Large intestine (tissue), 3 donors: ENCODE results near the gene NRP1. TPM values are rescaled to one million over a fixed set of nuclear protein-coding genes. Genes with fewer than 3 reads are reported as not detected.

ENCODE experiments used
- DNase-seq, 2 donors: peaks; one replicate each; pipeline versions ENCODE4 v3.0.0 to v3.0.0-alpha.2; 2013
- H3K27ac ChIP-seq: one replicate; pipeline ENCODE4 v1.5.1; 2013; ENCODE audit warnings: low read length
- H3K27me3 ChIP-seq: 2 replicates; pipeline ENCODE4 v1.6.1; 2013; ENCODE audit warnings: low read length; ENCODE audit not compliant: control insufficient read depth, insufficient read depth
- H3K36me3 ChIP-seq: 2 replicates; pipeline ENCODE4 v1.6.1; 2013; ENCODE audit warnings: low read length; ENCODE audit not compliant: control insufficient read depth, insufficient read depth
- H3K4me1 ChIP-seq: one replicate; pipeline ENCODE4 v1.6.1; 2013; ENCODE audit warnings: low read length; ENCODE audit not compliant: control insufficient read depth, insufficient read depth
- H3K4me3 ChIP-seq: one replicate; pipeline ENCODE4 v1.5.1; 2013; ENCODE audit warnings: low read length
- H3K9me3 ChIP-seq: one replicate; pipeline ENCODE4 v1.6.1; 2013; ENCODE audit warnings: mild to moderate bottlenecking, low read depth, low read length, moderate library complexity; ENCODE audit not compliant: control insufficient read depth
- WGBS: methylation state at CpG from one replicate; pipeline ENCODE4 v1.1.5; 2013; ENCODE audit warnings: low lambda C conversion rate; ENCODE audit not compliant: insufficient coverage; 5-methylcytosine and 5-hydroxymethylcytosine counted together
- polyA plus RNA-seq: library from polyadenylated mRNA; unstranded; fragments of 120-200 nt; gene quantifications from one replicate; pipeline ENCODE4 v1.2.1, GENCODE V29; 2013

The NRP1 gene
- polyA plus RNA-seq, 1 donor = 33.4 TPM

DNA sequence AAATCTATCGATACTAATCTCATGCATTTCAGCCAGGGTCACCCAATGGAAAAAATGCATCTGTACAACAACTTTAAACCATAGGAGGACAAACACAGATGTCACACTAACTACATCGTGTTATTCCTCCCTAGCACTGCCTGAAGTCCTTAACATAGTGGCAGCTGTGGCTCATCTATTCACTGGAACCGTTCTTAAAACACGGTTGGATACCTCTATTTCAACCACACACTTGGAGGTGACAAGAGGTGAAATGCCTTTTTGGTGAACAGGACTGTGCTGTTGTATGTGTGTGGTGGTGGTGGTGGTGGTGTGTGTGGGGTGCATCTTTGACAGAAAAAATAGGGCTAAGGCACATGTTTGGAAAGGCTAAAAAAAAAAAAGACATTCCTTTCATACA lies 93.1 kb downstream of the NRP1 start:
- no peak for DNase-seq
- no CpG with 5 or more reads among the region's 4 CpGs for WGBS
- Histone ChIP-seq H3K27me3 (no peaks in the 10 kb centered on the region), H3K4me1 (no peaks in the 10 kb centered on the region), H3K27ac (no peak overlapping the region), H3K36me3 (peaks cover 2% of the 10 kb centered on the region), H3K9me3 (no peaks in the 10 kb centered on the region), H3K4me3 (no peak overlapping the region)

DNA sequence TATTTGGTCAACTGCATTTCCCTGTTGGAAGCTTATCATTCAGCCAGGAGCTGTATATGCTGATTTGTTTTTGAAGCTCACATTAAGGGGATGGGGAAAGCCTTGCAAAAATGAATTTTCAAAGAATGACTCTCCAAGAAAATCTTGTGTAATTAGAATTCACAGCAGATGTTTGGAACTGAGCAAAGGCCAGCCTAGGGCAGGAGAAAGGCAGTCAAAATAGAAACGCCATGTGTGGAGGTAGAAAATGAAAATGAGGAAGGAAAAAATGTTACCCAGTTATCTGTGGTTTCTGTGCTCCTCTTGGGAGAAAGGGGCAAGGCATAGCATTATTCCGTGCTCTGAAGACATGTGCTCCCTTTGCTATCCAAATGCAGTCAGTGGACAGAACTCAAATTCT lies 93.5 kb downstream of the NRP1 start:
- no peak overlapping the region for H3K4me3 ChIP-seq
- H3K27ac ChIP-seq = no peak overlapping the region
- no peaks in the 10 kb centered on the region for H3K4me1 ChIP-seq
- no peaks in the 10 kb centered on the region for H3K27me3 ChIP-seq
- WGBS = 44% methylated on average over 1 of the region's 2 CpGs
- no peaks in the 10 kb centered on the region for H3K9me3 ChIP-seq
- H3K36me3 ChIP-seq = no peaks in the 10 kb centered on the region
- no peak for DNase-seq

- Histone ChIP-seq H3K36me3 (no peaks in the 10 kb centered on the region), H3K9me3 (no peaks in the 10 kb centered on the region), H3K4me1 (no peaks in the 10 kb centered on the region), H3K27ac (no peak overlapping the region), H3K27me3 (no peaks in the 10 kb centered on the region), H3K4me3 (no peak overlapping the region)
- DNase-seq = no peak
- no CpG with 5 or more reads among the region's 2 CpGs for WGBS
Measured at GRCh38 chr10:33240258-33240657, 94.2 kb downstream of the NRP1 start.

- DNase-seq = no peak
- H3K36me3 ChIP-seq = no peaks in the 10 kb centered on the region
- no peaks in the 10 kb centered on the region for H3K4me1 ChIP-seq
- H3K27ac ChIP-seq = no peak overlapping the region
- H3K27me3 ChIP-seq = no peaks in the 10 kb centered on the region
- no peak overlapping the region for H3K4me3 ChIP-seq
- H3K9me3 ChIP-seq = no peaks in the 10 kb centered on the region
- WGBS = 70% methylated on average over 2 of the region's 2 CpGs
Measured at GRCh38 chr10:33239257-33239656, 95.2 kb downstream of the NRP1 start.

DNA sequence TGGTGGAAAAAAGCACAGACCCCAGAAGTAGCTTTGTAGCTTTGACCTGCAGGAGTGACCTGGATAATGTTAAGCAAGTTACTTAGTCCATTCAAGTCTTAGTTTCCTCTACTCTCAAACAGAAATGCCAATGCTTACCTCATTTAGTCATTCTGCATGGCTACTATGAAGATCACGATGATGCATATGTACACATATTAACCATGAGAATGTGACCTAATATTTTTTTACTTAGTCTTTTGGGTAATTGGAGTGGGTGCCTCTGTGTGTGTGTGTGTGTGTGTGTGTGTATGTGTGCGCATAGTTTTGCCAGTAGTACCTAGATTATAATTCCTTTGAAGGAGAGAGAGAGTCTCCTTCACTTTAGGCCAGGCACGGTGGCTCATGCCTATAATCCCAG lies 95.8 kb downstream of the NRP1 start:
- H3K4me1 ChIP-seq = no peaks in the 10 kb centered on the region
- no CpG with 5 or more reads among the region's 3 CpGs for WGBS
- no peaks in the 10 kb centered on the region for H3K9me3 ChIP-seq
- no peaks in the 10 kb centered on the region for H3K27me3 ChIP-seq
- H3K27ac ChIP-seq = no peak overlapping the region
- H3K36me3 ChIP-seq = no peaks in the 10 kb centered on the region
- DNase-seq = no peak
- no peak overlapping the region for H3K4me3 ChIP-seq

- no peak for DNase-seq
- H3K4me1 ChIP-seq = no peaks in the 10 kb centered on the region
- WGBS = no CpG with 5 or more reads among the region's 8 CpGs
- no peak overlapping the region for H3K4me3 ChIP-seq
- no peaks in the 10 kb centered on the region for H3K27me3 ChIP-seq
- H3K27ac ChIP-seq = no peak overlapping the region
- no peaks in the 10 kb centered on the region for H3K9me3 ChIP-seq
- no peaks in the 10 kb centered on the region for H3K36me3 ChIP-seq
Measured at GRCh38 chr10:33237736-33238624, 96.5 kb downstream of the NRP1 start.

GRCh38 chr10:33236916-33237315 lies 97.6 kb downstream of the NRP1 start:
- WGBS = 82% methylated on average over 3 of the region's 6 CpGs
- H3K27ac ChIP-seq = no peak overlapping the region

DNA sequence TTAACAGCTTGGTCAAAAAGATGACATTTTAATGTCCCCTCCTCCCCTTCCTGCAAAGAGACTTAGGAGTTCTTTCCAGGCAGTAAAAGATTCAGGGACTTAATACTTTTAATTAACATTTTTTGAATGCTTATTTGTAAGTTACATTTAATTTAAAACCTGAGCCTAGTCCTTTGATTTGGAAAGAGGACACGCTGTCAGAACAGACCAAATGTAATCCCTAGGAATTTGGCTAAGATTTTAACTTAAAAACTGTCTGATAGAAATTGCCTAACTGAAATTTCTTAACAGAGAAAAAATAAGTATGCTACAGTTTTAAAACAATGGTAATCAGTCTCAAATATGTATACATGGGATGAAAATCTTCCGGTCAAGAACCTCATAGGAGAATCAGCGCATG lies 98.5 kb downstream of the NRP1 start:
- Histone ChIP-seq H3K4me1 (no peaks in the 10 kb centered on the region), H3K4me3 (no peak overlapping the region), H3K9me3 (no peaks in the 10 kb centered on the region), H3K36me3 (no peaks in the 10 kb centered on the region), H3K27ac (no peak overlapping the region), H3K27me3 (no peaks in the 10 kb centered on the region)
- no CpG with 5 or more reads among the region's 3 CpGs for WGBS
- no peak for DNase-seq

More at GRCh38 chr10:33236916-33237315, 97.6 kb downstream of the NRP1 start:
- Histone ChIP-seq H3K36me3 (no peaks in the 10 kb centered on the region), H3K27me3 (no peaks in the 10 kb centered on the region), H3K4me3 (no peak overlapping the region), H3K4me1 (no peaks in the 10 kb centered on the region), H3K9me3 (no peaks in the 10 kb centered on the region)
- DNase-seq = no peak

DNA sequence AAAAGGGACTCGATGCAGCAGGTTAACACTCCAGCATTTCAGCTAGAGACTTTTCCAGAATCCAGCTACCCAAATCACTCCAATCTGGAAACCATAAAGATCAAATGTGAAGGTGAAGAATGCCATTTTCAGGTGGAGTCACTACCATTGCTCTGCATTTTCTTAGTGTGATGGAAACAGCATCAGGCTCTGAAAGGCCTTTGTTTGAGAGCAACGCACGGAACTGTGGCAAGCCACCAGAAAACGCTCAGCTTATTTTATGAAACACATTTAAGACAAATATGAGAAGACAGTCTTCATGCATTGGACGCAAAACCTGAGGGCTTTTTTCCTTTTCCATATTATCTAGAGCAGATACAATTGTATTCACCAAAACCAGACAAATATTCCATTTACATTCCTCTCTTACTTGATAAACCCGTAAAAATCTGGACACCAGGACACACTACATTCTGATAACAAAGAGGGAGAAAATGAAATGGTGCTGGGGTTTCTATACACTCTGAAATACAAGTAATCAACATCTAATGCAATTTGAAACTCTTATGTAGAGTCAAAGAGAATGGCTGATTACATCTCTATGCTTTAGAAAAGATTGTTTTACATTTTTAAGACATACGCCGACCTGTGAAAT lies 99.1 kb downstream of the NRP1 start:
- WGBS = 94% methylated on average over 2 of the region's 8 CpGs
- Histone ChIP-seq H3K36me3 (no peaks in the 10 kb centered on the region), H3K9me3 (no peaks in the 10 kb centered on the region), H3K4me1 (no peaks in the 10 kb centered on the region), H3K4me3 (no peak overlapping the region), H3K27me3 (no peaks in the 10 kb centered on the region), H3K27ac (no peak overlapping the region)
- no peak for DNase-seq

DNA sequence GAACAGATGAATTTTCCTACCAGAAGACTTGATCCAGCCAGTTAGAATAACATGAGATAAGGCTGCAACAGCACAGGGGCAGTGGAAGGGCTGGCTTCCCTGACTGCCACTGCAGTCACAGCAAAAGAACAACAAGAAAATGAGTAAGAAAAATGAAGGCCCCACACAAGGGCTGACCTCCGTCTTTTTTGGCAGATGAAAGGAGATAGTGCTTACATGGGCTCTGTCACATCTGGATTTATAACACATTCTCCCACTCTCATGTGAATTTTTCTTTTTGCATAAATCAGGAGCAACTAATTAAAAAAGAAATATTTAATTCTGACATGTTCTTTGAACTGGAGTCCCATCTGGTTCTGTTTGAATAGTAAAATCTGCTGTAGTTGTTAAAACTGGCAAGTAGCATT lies 99.6 kb downstream of the NRP1 start:
- Histone ChIP-seq H3K36me3 (no peaks in the 10 kb centered on the region), H3K27ac (no peak overlapping the region), H3K27me3 (no peaks in the 10 kb centered on the region), H3K9me3 (no peaks in the 10 kb centered on the region), H3K4me3 (no peak overlapping the region), H3K4me1 (no peaks in the 10 kb centered on the region)
- DNase-seq = no peak
- 83% methylated on average over 1 of the region's 1 CpG for WGBS
